ENCODE results near the gene ENTHD1. TPM values are rescaled to one million over a fixed set of nuclear protein-coding genes. Genes with fewer than 3 reads are reported as not detected.

ENTHD1 gene
- total RNA-seq, 1 experiment from 2014 or later, result not detected

- Mint-ChIP-seq H3K36me3 (ENCODE audit: insufficient read depth in 1 of 3, low read depth in 3 of 3) (0 out of 7 replicates have a peak, but pooled peaks cover 0 to 1% (median 0%) of the 10 kb centered on the region in 3 experiments), H3K4me1 (no peaks in the 10 kb centered on the region), H3K9me3 (peaks cover 14 to 15% of the 10 kb centered on the region in 2 experiments; a peak in 4 of 5 replicates), H3K4me3 (no peak overlapping the region), H3K27me3 (ENCODE audit: low read depth) (peaks cover 55% of the 10 kb centered on the region), H3K27ac (no peak overlapping the region)
- H2BK12ac ChIP-seq (ENCODE audit: insufficient read length, low read depth, low read length), result no peak overlapping the region
- H2AFZ ChIP-seq (ENCODE audit: low read length), result no peak overlapping the region
- no peak overlapping the region for H3K4ac ChIP-seq (ENCODE audit: low read depth, low read length)
- no peak overlapping the region for H2BK15ac ChIP-seq (ENCODE audit: low read depth, low read length)
- H3K4me2 ChIP-seq (ENCODE audit: insufficient read depth, insufficient read length, low read length), result no peak overlapping the region
- no peak overlapping the region for H4K5ac ChIP-seq (ENCODE audit: insufficient read length, low read depth, low read length)
- H3K14ac ChIP-seq (ENCODE audit: insufficient read depth, low read length), result no peak overlapping the region
- H3T11ph ChIP-seq (ENCODE audit: low read length), result no peak overlapping the region
- no peak overlapping the region for H3K18ac ChIP-seq (ENCODE audit: insufficient read length, low read depth, low read length)
- H3K27ac ChIP-seq (ENCODE audit: insufficient read length, low read depth, low read length), result no peak overlapping the region
- H3K23me2 ChIP-seq (ENCODE audit: insufficient read length, low read depth, low read length, poor library complexity, severe bottlenecking), result no peaks in the 10 kb centered on the region
- no peaks in the 10 kb centered on the region for H3K9me3 ChIP-seq (ENCODE audit: control insufficient read depth, low read depth, low read length)
- no peak overlapping the region for H3K56ac ChIP-seq (ENCODE audit: insufficient read length, low read depth, low read length)
- no peaks in the 10 kb centered on the region for H3K79me1 ChIP-seq (ENCODE audit: insufficient read depth, low read depth, low read length, poor library complexity, severe bottlenecking)
- H2AK5ac ChIP-seq (ENCODE audit: insufficient read length, low read length), result no peak overlapping the region
- no peak overlapping the region for H3K23ac ChIP-seq (ENCODE audit: insufficient read length, low read depth, low read length)
- H4K20me1 ChIP-seq (ENCODE audit: control insufficient read depth, insufficient read depth, insufficient read length), result no peaks in the 10 kb centered on the region
- H2BK20ac ChIP-seq (ENCODE audit: low read depth, low read length, poor library complexity, severe bottlenecking), result no peak overlapping the region
- no peak overlapping the region for H4K91ac ChIP-seq (ENCODE audit: insufficient read length, low read depth, low read length)
- no peak overlapping the region for H3K9ac ChIP-seq (ENCODE audit: extremely low read depth, insufficient read length, low read length)
- DNase-seq, result no peak
- no peak for TF ChIP-seq CTCF (conservative IDR thresholded peaks at IDR 0.05)
- H4K8ac ChIP-seq (replicated peaks; ENCODE audit: insufficient read length, low read depth, low read length), result no peak overlapping the region
- H3K79me2 ChIP-seq (ENCODE audit: insufficient read depth, low read length), result no peaks in the 10 kb centered on the region
- no peak overlapping the region for H2BK5ac ChIP-seq (ENCODE audit: insufficient read length, low read length)
- H2BK120ac ChIP-seq (ENCODE audit: low read depth, low read length, poor library complexity, severe bottlenecking), result no peak overlapping the region
- H3K4me1 ChIP-seq (ENCODE audit: insufficient read depth, low read length), result no peaks in the 10 kb centered on the region
- H3K27me3 ChIP-seq (ENCODE audit: insufficient read depth, low read length), result no peaks in the 10 kb centered on the region
These were observed 95.9 kb downstream of the ENTHD1 start for GRCh38 chr22:39797528-39798147.
